ENCODE results near the gene SLC23A1.

DNA sequence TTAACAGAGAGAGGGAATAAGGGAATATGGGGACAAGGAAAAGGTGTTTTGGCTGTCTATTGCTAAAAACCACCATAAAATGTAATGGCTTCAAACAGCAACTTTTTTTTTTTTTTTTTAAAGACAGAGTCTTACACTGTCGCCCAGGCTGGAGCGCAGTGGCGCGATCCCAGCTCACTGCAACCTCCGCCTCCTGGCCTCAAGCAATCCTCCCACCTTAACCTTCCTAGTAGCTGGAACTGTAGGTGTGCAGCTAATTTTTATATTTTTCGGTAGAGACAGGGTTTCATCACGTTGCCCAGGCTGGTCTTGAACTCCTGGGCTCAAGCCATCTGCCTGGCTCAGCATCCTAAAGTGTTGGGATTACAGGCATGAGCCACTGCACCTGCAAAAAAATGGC is 25.1 kb upstream of the SLC23A1 start:
- TF ChIP-seq EZH2phosphoT487 (IDR thresholded peaks at IDR 0.05; ENCODE audit: low read depth, severe bottlenecking, unreplicated experiment) (no peak), EZH2 (IDR thresholded peaks at IDR 0.05; ENCODE audit: borderline replicate concordance) (no peak)
- TF ChIP-seq, protein P1, sequence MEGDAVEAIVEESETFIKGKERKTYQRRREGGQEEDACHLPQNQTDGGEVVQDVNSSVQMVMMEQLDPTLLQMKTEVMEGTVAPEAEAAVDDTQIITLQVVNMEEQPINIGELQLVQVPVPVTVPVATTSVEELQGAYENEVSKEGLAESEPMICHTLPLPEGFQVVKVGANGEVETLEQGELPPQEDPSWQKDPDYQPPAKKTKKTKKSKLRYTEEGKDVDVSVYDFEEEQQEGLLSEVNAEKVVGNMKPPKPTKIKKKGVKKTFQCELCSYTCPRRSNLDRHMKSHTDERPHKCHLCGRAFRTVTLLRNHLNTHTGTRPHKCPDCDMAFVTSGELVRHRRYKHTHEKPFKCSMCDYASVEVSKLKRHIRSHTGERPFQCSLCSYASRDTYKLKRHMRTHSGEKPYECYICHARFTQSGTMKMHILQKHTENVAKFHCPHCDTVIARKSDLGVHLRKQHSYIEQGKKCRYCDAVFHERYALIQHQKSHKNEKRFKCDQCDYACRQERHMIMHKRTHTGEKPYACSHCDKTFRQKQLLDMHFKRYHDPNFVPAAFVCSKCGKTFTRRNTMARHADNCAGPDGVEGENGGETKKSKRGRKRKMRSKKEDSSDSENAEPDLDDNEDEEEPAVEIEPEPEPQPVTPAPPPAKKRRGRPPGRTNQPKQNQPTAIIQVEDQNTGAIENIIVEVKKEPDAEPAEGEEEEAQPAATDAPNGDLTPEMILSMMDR (IDR thresholded peaks at IDR 0.05; ENCODE audit: poor library complexity), result no peak
